Retinal pigment epithelial cell (primary cell): ENCODE measurements around the gene TTLL8.

ENCODE experiments used
- DNase-seq: peaks from one replicate; pipeline ENCODE4 v3.0.0-alpha.2; 2010; ENCODE audit warnings: low read depth
- H3K4me3 ChIP-seq: 2 replicates; pipeline ENCODE4 v1.5.1; 2011; ENCODE audit warnings: mild to moderate bottlenecking, low read length, control low read depth, moderate library complexity
- TF ChIP-seq, protein P1 (sequence below): conservative IDR thresholded peaks from 2 replicates; pipeline ENCODE4 v1.5.1; 2011; ENCODE audit warnings: low read depth, low read length, control low read depth, inconsistent platforms

The TTLL8 gene

GRCh38 chr22:50098052-50098451, 40.0 kb upstream of the TTLL8 start:
- H3K4me3 ChIP-seq, result no peak overlapping the region
- DNase-seq, result no peak
- TF ChIP-seq, protein P1, sequence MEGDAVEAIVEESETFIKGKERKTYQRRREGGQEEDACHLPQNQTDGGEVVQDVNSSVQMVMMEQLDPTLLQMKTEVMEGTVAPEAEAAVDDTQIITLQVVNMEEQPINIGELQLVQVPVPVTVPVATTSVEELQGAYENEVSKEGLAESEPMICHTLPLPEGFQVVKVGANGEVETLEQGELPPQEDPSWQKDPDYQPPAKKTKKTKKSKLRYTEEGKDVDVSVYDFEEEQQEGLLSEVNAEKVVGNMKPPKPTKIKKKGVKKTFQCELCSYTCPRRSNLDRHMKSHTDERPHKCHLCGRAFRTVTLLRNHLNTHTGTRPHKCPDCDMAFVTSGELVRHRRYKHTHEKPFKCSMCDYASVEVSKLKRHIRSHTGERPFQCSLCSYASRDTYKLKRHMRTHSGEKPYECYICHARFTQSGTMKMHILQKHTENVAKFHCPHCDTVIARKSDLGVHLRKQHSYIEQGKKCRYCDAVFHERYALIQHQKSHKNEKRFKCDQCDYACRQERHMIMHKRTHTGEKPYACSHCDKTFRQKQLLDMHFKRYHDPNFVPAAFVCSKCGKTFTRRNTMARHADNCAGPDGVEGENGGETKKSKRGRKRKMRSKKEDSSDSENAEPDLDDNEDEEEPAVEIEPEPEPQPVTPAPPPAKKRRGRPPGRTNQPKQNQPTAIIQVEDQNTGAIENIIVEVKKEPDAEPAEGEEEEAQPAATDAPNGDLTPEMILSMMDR, result no peak

DNA sequence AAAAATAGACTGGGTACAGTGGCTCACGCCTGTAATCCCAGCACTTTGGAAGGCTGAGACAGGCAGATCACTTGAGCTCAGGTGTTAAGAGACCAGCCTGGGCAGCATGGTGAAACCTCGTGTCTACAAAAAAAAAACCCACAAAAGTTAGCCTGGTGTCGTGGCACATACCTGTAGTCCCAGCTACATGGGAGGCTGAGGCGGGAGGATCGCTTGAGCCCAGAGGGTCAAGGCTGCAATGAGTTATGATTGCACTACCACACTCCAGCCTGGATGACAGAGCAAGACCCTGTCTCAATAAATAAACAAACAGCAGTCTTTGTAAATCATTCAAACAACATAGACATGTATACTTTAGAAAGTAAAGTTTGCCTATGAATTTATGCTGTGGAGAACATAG, 34.2 kb upstream of the TTLL8 start:
- H3K4me3 ChIP-seq, result no peak overlapping the region
- DNase-seq, result no peak
- TF ChIP-seq, protein P1, result no peak

- H3K4me3 ChIP-seq, result no peak overlapping the region
- no peak for DNase-seq
- TF ChIP-seq, protein P1, result no peak
Measured at GRCh38 chr22:50091092-50091768, 33.1 kb upstream of the TTLL8 start.

DNA sequence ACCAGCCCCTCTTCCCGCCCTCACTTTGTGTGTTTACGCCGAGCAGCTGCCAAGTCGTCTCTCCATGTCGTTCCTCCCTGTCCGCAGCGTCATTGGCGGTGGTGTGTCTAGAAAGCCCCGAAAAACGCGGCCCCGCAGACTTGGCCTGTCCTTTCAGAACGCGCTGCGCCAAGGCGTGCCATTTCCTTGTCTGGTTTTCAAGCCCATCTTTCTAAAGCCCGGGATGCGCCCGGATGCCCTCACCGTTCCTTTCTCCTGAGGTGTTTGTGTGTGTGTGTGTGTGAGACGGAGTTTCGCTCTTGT, 32.3 kb upstream of the TTLL8 start:
- TF ChIP-seq, protein P1, result no peak

DNA sequence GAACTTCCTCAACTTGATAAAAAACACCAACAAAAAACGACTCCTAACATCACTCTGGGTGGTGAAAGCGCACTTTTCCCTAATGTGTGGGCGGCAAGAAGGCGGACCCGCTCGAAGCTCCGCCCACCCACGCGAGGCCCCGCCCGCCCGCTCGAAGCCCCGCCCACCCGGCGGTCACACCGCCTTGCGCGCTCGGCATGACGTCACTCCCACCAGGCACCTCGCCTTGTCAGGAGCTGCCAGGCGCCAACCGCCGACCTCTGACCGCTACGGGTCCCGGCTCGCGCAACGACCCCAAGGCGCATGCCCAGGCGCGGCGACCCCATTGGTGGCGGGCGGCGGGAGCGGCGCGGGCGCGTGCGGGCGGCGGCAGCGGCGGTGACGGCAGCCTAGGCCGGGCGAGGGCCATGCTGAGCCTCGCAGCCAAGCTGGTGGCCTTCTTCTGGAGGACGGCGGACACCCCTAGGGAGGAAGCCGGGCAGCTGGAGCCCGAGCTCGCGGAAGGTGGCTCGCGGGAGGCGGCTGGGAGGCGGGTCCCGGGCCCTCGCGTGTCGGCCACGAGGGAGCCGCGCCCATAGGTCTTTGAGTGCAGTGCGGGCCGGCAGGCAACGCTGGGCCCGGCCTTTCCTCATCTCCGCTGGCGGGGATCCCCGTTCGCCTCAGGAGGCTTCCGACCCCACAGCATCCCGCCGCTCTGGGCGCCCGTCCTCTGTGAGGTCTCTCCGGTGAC, 31.7 kb upstream of the TTLL8 start, which contains the start of gene MOV10L1:
MOV10L1 (plus strand) TSS at position 325 of the 730 bp plus-strand sequence; CDS start at position 408, 83 bp downstream.
- H3K4me3 ChIP-seq, result no peak within 1 kb of the TSS
- TF ChIP-seq, protein P1, result no peak
- no peak for DNase-seq

More for the DNA sequence above, 32.3 kb upstream of the TTLL8 start:
- no peak for DNase-seq
- no peak overlapping the region for H3K4me3 ChIP-seq

- H3K4me3 ChIP-seq, result no peak overlapping the region
- no peak for DNase-seq
- TF ChIP-seq, protein P1, result no peak
Measured at GRCh38 chr22:50089231-50089630, 31.1 kb upstream of the TTLL8 start.

- no peak for DNase-seq
- H3K4me3 ChIP-seq, result no peak overlapping the region
- TF ChIP-seq, protein P1, result no peak
Measured at GRCh38 chr22:50088096-50088495, 30.0 kb upstream of the TTLL8 start.
